Smooth muscle cell (in vitro differentiated cells): ENCODE data around the gene RNF149. TPM values are rescaled to one million over a fixed set of nuclear protein-coding genes. Genes with fewer than 3 reads are reported as not detected.
"Not testable (repeated sequence)": the region's sequence is repeated elsewhere in the genome, so short reads cannot be mapped to it uniquely, and the experiment has no call there.

Experiments used
- DNase-seq: peaks from one replicate; lab custom pipeline; 2025; ENCODE audit not compliant: unreplicated experiment; lab: John Stamatoyannopoulos, UW
- H2AFZ ChIP-seq: fragments of 200-600 bp; sonication (generic); 2 replicates; pipeline ENCODE4 v1.6.0; 2016; ENCODE audit warnings: antibody characterized with exemption, low read depth, mild to moderate bottlenecking
- H3F3A ChIP-seq: fragments of 200-600 bp; sonication (generic); 2 replicates; pipeline ENCODE4 v1.6.0; 2017; ENCODE audit warnings: antibody characterized with exemption, low read depth
- H3K27ac ChIP-seq: fragments of 200-600 bp; sonication (generic); 2 replicates; pipeline ENCODE4 v1.5.1; 2016; ENCODE audit warnings: low read depth, mild to moderate bottlenecking
- H3K27me3 ChIP-seq: fragments of 200-600 bp; sonication (generic); 2 replicates; pipeline ENCODE4 v1.6.1; 2016; ENCODE audit warnings: low read depth, mild to moderate bottlenecking
- H3K36me3 ChIP-seq: fragments of 200-600 bp; sonication (generic); 2 replicates; pipeline ENCODE4 v1.5.1; 2016; ENCODE audit warnings: low read depth
- H3K4me1 ChIP-seq: fragments of 200-600 bp; sonication (generic); 2 replicates; pipeline ENCODE4 v1.5.1; 2016; ENCODE audit warnings: low read depth
- H3K4me2 ChIP-seq: fragments of 200-600 bp; sonication (generic); 2 replicates; pipeline ENCODE4 v1.6.0; 2016; ENCODE audit warnings: mild to moderate bottlenecking
- H3K4me3 ChIP-seq: fragments of 200-600 bp; sonication (generic); 2 replicates; pipeline ENCODE4 v1.5.1; 2016; ENCODE audit warnings: mild to moderate bottlenecking
- H3K79me2 ChIP-seq: fragments of 200-600 bp; sonication (generic); 2 replicates; pipeline ENCODE4 v1.6.0; 2016; ENCODE audit warnings: low read depth, mild to moderate bottlenecking
- H3K9ac ChIP-seq: fragments of 200-600 bp; sonication (generic); 2 replicates; pipeline ENCODE4 v1.6.0; 2016; ENCODE audit warnings: low read depth
- H3K9me3 ChIP-seq: fragments of 200-600 bp; sonication (generic); replicated peaks from 2 replicates; pipeline ENCODE4 v1.5.1; 2016; ENCODE audit warnings: low read depth
- H4K20me1 ChIP-seq: fragments of 200-600 bp; sonication (generic); 2 replicates; pipeline ENCODE4 v1.6.0; 2016; ENCODE audit warnings: low read depth
- WGBS: methylation state at CpG from one replicate; pipeline ENCODE4 v1.1.7; 2016; ENCODE audit warnings: low lambda C conversion rate; 5-methylcytosine and 5-hydroxymethylcytosine counted together
- polyA plus RNA-seq: library from polyadenylated mRNA; unstranded; fragments of >200 nt; fragmentation: Nextera tagmentation; extraction: Ambion mirVana; gene quantifications from 2 replicates; pipeline ENCODE4 v1.2.1, GENCODE V29; 2016
- total RNA-seq: library from RNA; depleted of rRNA; stranded (reverse); fragments of >200 nt; gene quantifications from 2 replicates; pipeline ENCODE4 v1.2.3, GENCODE V29; 2014
- TF ChIP-seq, protein P1 (sequence below): fragments of 200-600 bp; sonication (generic); IDR thresholded peaks from 2 replicates; pipeline ENCODE4 v1.5.1; 2017; ENCODE audit warnings: borderline replicate concordance, mild to moderate bottlenecking, antibody characterized with exemption; ENCODE audit not compliant: insufficient read depth, poor library complexity, severe bottlenecking

RNF149 gene
- total and polyA plus RNA-seq, 2 experiments from 2014 or later, result 42.6 to 59.2 TPM

- H3K4me3 ChIP-seq, H4K20me1 ChIP-seq, H3K79me2 ChIP-seq, H3K36me3 ChIP-seq, H2AFZ ChIP-seq, H3K4me2 ChIP-seq, H3K27ac ChIP-seq, H3K4me1 ChIP-seq, H3F3A ChIP-seq, H3K9ac ChIP-seq, DNase-seq, H3K9me3 ChIP-seq, H3K27me3 ChIP-seq: not testable (repeated sequence)
- 91% methylated on average over 12 of the region's 12 CpGs for WGBS
Measured at GRCh38 chr2:101244899-101245298, 63.6 kb downstream of the RNF149 start.

DNA sequence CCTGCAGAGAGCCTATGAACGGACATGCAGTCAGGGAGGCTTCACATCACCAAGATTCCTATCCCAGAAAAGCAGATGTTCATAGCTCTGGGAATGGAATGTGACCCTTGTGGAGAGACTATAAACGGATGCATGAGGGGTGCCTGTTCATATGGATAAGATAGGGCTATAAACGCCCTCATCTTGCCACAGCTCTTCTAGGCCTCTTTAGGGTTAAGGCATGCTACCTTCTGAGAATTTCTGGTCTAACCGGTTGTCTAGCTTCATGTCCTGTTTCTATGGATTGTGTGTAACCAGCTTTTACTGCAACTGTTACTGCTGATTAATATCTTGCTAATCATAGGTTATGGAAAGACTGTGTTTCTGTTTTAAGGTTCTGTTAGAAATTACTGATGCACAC is 64.1 kb downstream of the RNF149 start:
- H3K4me2 ChIP-seq, H3K4me1 ChIP-seq, H3K4me3 ChIP-seq, H3K79me2 ChIP-seq, DNase-seq, H3K9ac ChIP-seq, H3F3A ChIP-seq, H3K9me3 ChIP-seq, H3K27ac ChIP-seq, H3K27me3 ChIP-seq, H2AFZ ChIP-seq, H3K36me3 ChIP-seq, H4K20me1 ChIP-seq: not testable (repeated sequence)
- 67% methylated on average over 4 of the region's 4 CpGs for WGBS

DNA sequence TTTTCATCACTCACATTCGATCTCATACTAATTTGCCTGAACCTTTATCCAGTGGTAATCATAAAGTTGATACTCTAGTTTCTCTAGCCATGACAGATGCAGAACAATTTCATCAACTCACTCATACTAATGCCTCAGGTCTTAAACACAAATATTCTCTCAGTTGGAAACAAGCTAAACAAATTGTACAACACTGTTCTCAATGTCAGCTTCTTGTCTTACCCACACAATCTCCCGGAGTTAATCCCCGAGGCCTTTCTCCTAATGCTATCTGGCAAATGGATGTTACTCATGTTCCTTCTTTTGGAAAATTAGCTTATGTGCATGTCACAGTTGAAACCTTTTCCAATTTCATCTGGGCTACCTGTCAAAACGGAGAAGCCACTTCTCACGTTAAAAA is 67.3 kb downstream of the RNF149 start:
- Histone ChIP-seq H3K36me3 (no peaks in the 10 kb centered on the region), H3K9me3 (no peaks in the 10 kb centered on the region), H2AFZ (no peak overlapping the region), H3K4me2 (peak overlapping the region; percentile 53), H3K27me3 (no peaks in the 10 kb centered on the region), H3K4me3 (no peak overlapping the region), H3F3A (no peaks in the 10 kb centered on the region), H3K9ac (no peak overlapping the region), H3K4me1 (no peaks in the 10 kb centered on the region), H4K20me1 (no peaks in the 10 kb centered on the region), H3K79me2 (no peaks in the 10 kb centered on the region), H3K27ac (peak overlapping the region; percentile 41)
- DNase-seq, result no peak
- WGBS, result 43% methylated on average over 5 of the region's 5 CpGs
- TF ChIP-seq, protein P1, sequence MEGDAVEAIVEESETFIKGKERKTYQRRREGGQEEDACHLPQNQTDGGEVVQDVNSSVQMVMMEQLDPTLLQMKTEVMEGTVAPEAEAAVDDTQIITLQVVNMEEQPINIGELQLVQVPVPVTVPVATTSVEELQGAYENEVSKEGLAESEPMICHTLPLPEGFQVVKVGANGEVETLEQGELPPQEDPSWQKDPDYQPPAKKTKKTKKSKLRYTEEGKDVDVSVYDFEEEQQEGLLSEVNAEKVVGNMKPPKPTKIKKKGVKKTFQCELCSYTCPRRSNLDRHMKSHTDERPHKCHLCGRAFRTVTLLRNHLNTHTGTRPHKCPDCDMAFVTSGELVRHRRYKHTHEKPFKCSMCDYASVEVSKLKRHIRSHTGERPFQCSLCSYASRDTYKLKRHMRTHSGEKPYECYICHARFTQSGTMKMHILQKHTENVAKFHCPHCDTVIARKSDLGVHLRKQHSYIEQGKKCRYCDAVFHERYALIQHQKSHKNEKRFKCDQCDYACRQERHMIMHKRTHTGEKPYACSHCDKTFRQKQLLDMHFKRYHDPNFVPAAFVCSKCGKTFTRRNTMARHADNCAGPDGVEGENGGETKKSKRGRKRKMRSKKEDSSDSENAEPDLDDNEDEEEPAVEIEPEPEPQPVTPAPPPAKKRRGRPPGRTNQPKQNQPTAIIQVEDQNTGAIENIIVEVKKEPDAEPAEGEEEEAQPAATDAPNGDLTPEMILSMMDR, result no peak

DNA sequence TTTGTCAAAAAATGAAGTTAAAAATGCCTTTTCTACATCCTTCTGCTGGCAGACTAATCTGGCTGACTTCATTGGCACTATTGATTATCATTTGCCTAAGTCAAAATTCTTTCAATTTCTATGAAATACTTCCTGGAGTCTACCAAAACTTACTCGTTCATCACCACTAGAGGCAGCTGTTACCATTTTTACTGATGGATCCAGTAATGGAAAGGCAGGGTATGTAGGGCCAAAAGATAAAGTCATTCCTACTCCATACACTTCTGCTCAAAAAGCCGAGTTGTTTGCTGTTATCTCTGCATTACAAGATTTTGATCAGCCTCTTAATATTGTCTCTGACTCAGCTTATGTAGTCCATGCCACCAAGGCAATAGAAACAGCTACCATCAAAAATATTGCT is 67.8 kb downstream of the RNF149 start:
- not testable (repeated sequence) for H2AFZ ChIP-seq, H3F3A ChIP-seq, H3K9ac ChIP-seq, H3K79me2 ChIP-seq, H3K36me3 ChIP-seq, H3K27me3 ChIP-seq, H3K4me3 ChIP-seq, DNase-seq, H3K9me3 ChIP-seq, H4K20me1 ChIP-seq, H3K4me1 ChIP-seq
- Histone ChIP-seq H3K27ac (peak overlapping the region; percentile 41), H3K4me2 (peak overlapping the region; percentile 53)
- WGBS, result 15% methylated on average over 2 of the region's 2 CpGs
- TF ChIP-seq, protein P1, result peak; percentile 24

GRCh38 chr2:101239760-101240118 is 68.8 kb downstream of the RNF149 start:
- H3K27me3 ChIP-seq, H3K9ac ChIP-seq, H3K9me3 ChIP-seq, H3K4me2 ChIP-seq, DNase-seq, H3K79me2 ChIP-seq, H3K4me3 ChIP-seq, H4K20me1 ChIP-seq, H3F3A ChIP-seq, H2AFZ ChIP-seq, H3K27ac ChIP-seq, H3K36me3 ChIP-seq, H3K4me1 ChIP-seq: not testable (repeated sequence)
- WGBS, result 95% methylated on average over 2 of the region's 2 CpGs
